ENCODE measurements around the gene KRT79. TPM values are rescaled to one million over a fixed set of nuclear protein-coding genes. Genes with fewer than 3 reads are reported as not detected.
A peak's percentile ranks its signal among the peaks of the same experiment; 100 is the strongest.
"Not testable (repeated sequence)": the region's sequence is repeated elsewhere in the genome, so short reads cannot be mapped to it uniquely, and the experiment has no call there.

KRT79 gene
- total RNA-seq, 2 experiments from 2014 or later = not detected

GRCh38 chr12:52871291-52872039 lies 37.4 kb upstream of the KRT79 start:
- ChIA-PET POLR2A (interaction anchor here (1.0 kb wide), 1 partner anchor 286 kb away, joined by 5 read pairs; no protein-coding TSS in a partner anchor), CTCF (interaction anchor here (0.7 to 6.6 kb wide), 12 partner anchors 9 to 716 kb away, joined by 3 to 100 read pairs (median 5); no protein-coding TSS in a partner anchor)
- no peak for DNase-seq
- peaks cover 43% of the 10 kb centered on the region for H3K4me1 Mint-ChIP-seq
- H3K4me3 Mint-ChIP-seq = no peak overlapping the region
- no peaks in the 10 kb centered on the region for H3K27me3 Mint-ChIP-seq
- H3K36me3 Mint-ChIP-seq (ENCODE audit: low read depth) = no peaks in the 10 kb centered on the region
- H3K9me3 Mint-ChIP-seq = no peaks in the 10 kb centered on the region
- H3K27ac Mint-ChIP-seq = no peak overlapping the region

DNA sequence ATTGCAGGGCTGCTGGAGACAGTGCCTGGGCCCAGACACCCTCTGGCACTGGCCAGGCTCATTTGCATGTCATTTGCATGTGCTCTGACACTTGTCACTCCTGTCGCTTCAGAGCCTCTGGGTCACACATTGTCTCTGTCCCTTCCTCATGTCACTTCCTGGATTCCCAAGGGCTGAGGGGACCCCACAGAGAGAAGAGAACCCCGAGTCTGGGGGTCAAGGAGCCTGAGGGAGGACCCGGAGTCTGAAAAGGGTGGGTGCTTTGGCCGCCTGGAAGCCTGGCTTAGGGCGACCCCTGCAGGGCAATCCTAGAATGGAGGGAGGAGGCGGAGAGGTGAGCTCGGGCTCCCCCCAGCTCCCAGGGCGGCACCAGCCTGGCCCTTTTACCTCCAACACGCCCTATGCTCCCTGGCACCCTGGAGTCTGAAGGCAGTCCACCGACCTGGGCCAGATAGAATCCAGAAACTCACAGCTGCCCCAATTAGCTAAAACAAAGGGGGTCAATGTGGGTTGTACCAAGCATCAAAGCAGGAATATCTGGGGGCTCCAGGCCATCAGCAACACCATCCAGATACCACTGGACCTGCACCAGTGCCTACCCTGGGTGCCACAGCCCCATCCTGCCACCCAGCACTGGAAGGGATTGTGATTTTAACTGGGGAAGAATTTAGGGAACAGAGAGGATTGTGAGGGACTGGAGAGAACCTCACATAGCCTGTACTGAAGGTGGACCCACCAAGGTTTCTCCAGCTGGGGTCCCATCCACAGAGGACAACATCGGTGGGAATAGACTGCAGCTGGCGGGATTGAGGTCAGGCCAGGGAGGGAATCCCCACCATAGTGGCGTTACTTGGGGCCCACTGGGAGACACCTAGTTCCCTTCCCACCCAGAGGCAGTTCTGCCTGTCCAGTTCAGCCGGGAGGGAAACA lies 36.5 kb upstream of the KRT79 start:
- POLR2A ChIA-PET = interaction anchor here (1.0 kb wide), 1 partner anchor 285 kb away, joined by 5 read pairs; no protein-coding TSS in a partner anchor
- no peaks in the 10 kb centered on the region for H3K27me3 Mint-ChIP-seq

GRCh38 chr12:52867642-52868041 lies 33.5 kb upstream of the KRT79 start:
- Mint-ChIP-seq H3K27ac (no peak overlapping the region), H3K4me1 (peaks cover 26% of the 10 kb centered on the region), H3K9me3 (no peaks in the 10 kb centered on the region), H3K27me3 (no peaks in the 10 kb centered on the region), H3K4me3 (no peak overlapping the region), H3K36me3 (ENCODE audit: low read depth) (no peaks in the 10 kb centered on the region)
- ChIA-PET POLR2A (interaction anchor here (0.6 kb wide), 1 partner anchor 541 kb away, joined by 3 read pairs; no protein-coding TSS in a partner anchor), CTCF (interaction anchor here (0.8 to 6.6 kb wide), 8 partner anchors 11 to 479 kb away, joined by 3 to 72 read pairs (median 6); no protein-coding TSS in a partner anchor)
- peak; percentile 31 for DNase-seq

More for the DNA sequence above, 36.5 kb upstream of the KRT79 start:
- Mint-ChIP-seq H3K36me3 (ENCODE audit: low read depth) (no peaks in the 10 kb centered on the region), H3K9me3 (no peaks in the 10 kb centered on the region), H3K4me1 (peaks cover 43% of the 10 kb centered on the region), H3K27ac (no peak overlapping the region), H3K4me3 (no peak overlapping the region)
- CTCF ChIA-PET = interaction anchor here (0.6 to 6.6 kb wide), 40 partner anchors 9 to 1067 kb away, joined by 3 to 100 read pairs (median 4); partner anchors contain the start of genes EIF4B, KRT73 and KRT77
- peak; percentile 78 for DNase-seq

- no peak overlapping the region for H3K4me3 Mint-ChIP-seq
- H3K4me1 Mint-ChIP-seq = peaks cover 23% of the 10 kb centered on the region
- H3K9me3 Mint-ChIP-seq = no peaks in the 10 kb centered on the region
- no peaks in the 10 kb centered on the region for H3K36me3 Mint-ChIP-seq (ENCODE audit: low read depth)
- ChIA-PET CTCF (interaction anchor here (0.7 to 6.6 kb wide), 8 partner anchors 10 to 284 kb away, joined by 3 to 72 read pairs (median 6); no protein-coding TSS in a partner anchor), POLR2A (interaction anchor here (0.6 kb wide), 1 partner anchor 8 kb away, joined by 4 read pairs; no protein-coding TSS in a partner anchor)
- no peak for DNase-seq
- H3K27me3 Mint-ChIP-seq = no peaks in the 10 kb centered on the region
- no peak overlapping the region for H3K27ac Mint-ChIP-seq
These were observed 33.0 kb upstream of the KRT79 start for GRCh38 chr12:52867152-52867551.

DNA sequence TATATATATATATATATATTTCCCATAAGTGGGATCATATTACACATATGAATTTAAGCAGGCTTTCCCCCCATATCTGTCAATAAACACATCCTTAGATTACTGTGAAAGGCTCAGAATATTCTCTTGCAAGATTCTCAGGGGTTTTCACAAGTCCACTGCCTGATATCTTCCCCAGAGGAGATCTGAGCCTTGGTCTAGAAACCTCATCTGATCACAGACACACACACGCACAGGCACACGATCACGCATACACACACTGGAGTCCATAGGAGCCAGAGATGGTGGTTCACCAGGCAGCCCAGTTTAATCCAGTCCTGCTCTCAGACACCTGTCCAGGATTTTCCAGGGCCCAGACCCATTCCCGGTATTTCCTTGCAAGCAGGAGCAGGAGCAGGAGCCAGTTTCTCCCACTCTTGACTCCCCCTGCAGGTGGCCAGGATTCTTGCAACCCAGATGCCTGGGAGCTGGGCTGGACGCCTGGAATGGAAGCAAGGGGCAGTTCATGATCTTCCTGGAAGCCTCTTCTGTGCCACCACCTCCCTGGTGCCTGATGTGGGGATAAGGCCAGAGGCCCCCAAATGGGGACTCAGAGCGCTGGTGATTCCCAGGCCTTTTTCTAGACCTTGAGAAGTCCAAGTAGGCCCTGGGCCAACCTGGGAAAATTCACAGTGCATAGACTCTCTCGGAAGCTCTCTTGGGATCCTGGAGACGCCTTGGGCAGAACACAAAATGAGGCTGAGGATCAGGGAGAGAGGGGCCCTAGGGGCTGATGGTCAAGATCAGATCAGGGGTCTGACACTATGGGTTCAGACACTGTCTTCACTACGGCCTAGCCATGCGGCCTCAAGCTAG lies 31.2 kb upstream of the KRT79 start:
- no peak overlapping the region for H3K4me3 Mint-ChIP-seq
- no peaks in the 10 kb centered on the region for H3K9me3 Mint-ChIP-seq
- CTCF ChIA-PET = interaction anchor here (0.6 to 6.6 kb wide), 6 partner anchors 8 to 279 kb away, joined by 3 to 72 read pairs (median 3); no protein-coding TSS in a partner anchor
- peaks cover 12% of the 10 kb centered on the region for H3K4me1 Mint-ChIP-seq
- POLR2A ChIA-PET = no interaction called here
- no peak for DNase-seq
- no peak overlapping the region for H3K27ac Mint-ChIP-seq
- no peaks in the 10 kb centered on the region for H3K36me3 Mint-ChIP-seq (ENCODE audit: low read depth)
- H3K27me3 Mint-ChIP-seq = no peaks in the 10 kb centered on the region

DNA sequence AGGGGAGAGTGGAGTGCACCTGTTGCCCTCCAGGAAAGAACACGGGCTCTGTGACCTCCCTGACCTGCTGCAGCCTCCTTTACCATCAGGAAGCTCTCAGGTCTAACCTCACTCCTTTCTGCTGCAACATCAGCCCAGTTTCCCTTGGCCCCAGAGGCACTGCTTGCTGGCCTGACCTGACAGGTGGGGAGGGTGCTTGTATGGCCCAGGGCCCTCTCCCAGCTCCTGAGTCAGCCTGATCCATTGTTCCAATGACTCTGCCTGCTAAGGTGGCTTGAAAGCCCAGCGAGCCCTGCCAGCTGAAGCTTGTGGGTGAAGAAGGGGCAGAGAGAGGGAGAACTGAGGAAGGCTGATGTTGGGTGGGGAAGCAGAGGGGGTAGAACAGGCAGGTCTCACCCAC lies 27.9 kb upstream of the KRT79 start:
- peaks cover 3% of the 10 kb centered on the region for H3K27me3 Mint-ChIP-seq
- DNase-seq = no peak
- H3K27ac Mint-ChIP-seq = no peak overlapping the region
- ChIA-PET CTCF (interaction anchor here (1.7 to 2.5 kb wide), 2 partner anchors 9 to 18 kb away, joined by 5 to 7 read pairs; no protein-coding TSS in a partner anchor), POLR2A (no interaction called here)
- no peaks in the 10 kb centered on the region for H3K36me3 Mint-ChIP-seq (ENCODE audit: low read depth)
- peaks cover 1% of the 10 kb centered on the region for H3K4me1 Mint-ChIP-seq
- no peak overlapping the region for H3K4me3 Mint-ChIP-seq
- no peaks in the 10 kb centered on the region for H3K9me3 Mint-ChIP-seq

DNA sequence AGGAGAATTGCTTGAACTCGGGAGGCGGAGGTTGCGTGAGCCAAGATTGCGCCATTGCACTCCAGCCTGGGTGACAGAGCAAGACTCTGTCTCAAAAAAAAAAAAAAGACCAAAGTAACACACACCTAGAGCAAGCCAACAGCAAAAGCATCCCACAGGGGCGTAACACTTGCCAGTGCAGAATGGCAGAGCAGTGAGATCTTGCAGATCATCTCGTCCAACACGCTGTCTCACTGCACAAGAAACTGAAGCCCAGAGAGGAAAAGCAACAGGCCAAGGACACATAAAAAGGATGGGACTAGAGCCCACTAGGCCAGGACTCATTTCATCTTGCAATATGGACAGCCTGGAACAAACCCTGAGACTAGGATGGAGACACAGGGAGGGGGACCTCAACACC lies 27.4 kb upstream of the KRT79 start:
- H3K27me3 Mint-ChIP-seq = peaks cover 7% of the 10 kb centered on the region

DNA sequence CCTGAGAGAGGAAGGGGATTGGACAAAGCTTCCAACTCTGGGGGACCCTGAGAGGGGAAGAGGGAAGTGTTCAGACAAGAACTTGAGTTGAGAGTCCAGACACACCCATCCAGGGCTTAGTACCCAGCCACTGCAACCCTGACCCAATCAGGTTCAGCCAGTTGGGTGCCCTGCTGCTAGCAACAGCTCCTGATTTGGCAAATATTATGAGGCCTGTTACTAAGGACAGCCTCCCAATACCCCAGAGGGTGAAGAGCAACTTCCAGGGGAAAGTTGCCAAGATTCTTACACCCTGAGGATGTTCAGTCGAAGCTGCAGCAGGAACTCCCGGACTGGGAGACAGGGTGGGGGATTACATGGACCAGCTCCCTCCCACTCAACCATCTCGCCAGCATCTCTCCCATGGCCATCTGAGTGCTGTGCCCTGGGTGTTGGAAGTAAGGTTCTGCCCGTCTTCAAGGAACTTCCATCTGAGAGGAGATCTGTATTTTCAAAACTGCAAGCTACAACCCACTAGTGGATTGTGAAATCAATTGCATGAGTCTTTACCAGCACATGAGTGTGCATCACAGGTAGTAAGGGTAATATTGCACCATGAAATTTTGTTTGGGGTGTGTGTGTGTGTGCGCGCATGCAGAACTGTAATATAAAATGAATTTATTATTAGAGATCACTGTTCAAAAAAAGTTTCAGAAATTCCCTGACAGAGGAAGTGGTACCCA lies 26.2 kb upstream of the KRT79 start:
- Mint-ChIP-seq H3K4me3 (no peak overlapping the region), H3K36me3 (ENCODE audit: low read depth) (no peaks in the 10 kb centered on the region), H3K27ac (no peak overlapping the region), H3K27me3 (peaks cover 12% of the 10 kb centered on the region), H3K4me1 (no peaks in the 10 kb centered on the region), H3K9me3 (no peaks in the 10 kb centered on the region)
- no peak for DNase-seq
- CTCF ChIA-PET = interaction anchor here (1.9 to 2.5 kb wide), 2 partner anchors 10 to 20 kb away, joined by 7 to 9 read pairs; no protein-coding TSS in a partner anchor
- POLR2A ChIA-PET = no interaction called here

More for the DNA sequence above, 27.4 kb upstream of the KRT79 start:
- DNase-seq = no peak
- H3K4me3 Mint-ChIP-seq = no peak overlapping the region
- H3K36me3 Mint-ChIP-seq (ENCODE audit: low read depth) = no peaks in the 10 kb centered on the region
- no peak overlapping the region for H3K27ac Mint-ChIP-seq
- no peaks in the 10 kb centered on the region for H3K4me1 Mint-ChIP-seq
- CTCF ChIA-PET = interaction anchor here (1.7 to 2.5 kb wide), 2 partner anchors 9 to 18 kb away, joined by 5 to 7 read pairs; no protein-coding TSS in a partner anchor
- POLR2A ChIA-PET = no interaction called here
- H3K9me3 Mint-ChIP-seq = no peaks in the 10 kb centered on the region

- Mint-ChIP-seq H3K27me3 (peaks cover 30% of the 10 kb centered on the region), H3K9me3 (no peaks in the 10 kb centered on the region), H3K36me3 (ENCODE audit: low read depth) (no peaks in the 10 kb centered on the region), H3K27ac (no peak overlapping the region), H3K4me1 (no peaks in the 10 kb centered on the region), H3K4me3 (no peak overlapping the region)
- ChIA-PET POLR2A (no interaction called here), CTCF (interaction anchor here (1.8 kb wide), 1 partner anchor 10 kb away, joined by 6 read pairs; no protein-coding TSS in a partner anchor)
- no peak for DNase-seq
These were observed 23.4 kb upstream of the KRT79 start for GRCh38 chr12:52857500-52857899.

GRCh38 chr12:52856787-52857186 lies 22.7 kb upstream of the KRT79 start:
- H3K4me3 Mint-ChIP-seq = no peak overlapping the region

DNA sequence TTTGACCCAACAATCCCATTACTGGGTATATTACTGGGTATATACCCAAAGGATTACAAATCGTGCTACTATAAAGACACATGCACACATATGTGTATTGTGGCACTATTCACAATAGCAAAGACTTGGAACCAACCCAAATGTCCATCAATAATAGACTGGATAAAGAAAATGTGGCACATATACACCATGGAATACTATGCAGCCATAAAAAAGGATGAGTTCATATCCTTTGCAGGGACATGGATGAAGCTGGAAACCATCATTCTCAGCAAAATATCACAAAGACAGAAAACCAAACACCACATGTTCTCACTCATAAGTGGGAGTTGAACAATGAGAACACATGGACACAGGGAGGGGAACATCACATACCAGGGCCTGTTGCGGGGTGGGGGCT lies 22.0 kb upstream of the KRT79 start:
- H3K4me3 Mint-ChIP-seq; H3K9me3 Mint-ChIP-seq; POLR2A ChIA-PET; H3K36me3 Mint-ChIP-seq (ENCODE audit: low read depth); H3K4me1 Mint-ChIP-seq; H3K27ac Mint-ChIP-seq; DNase-seq: not testable (repeated sequence)
- CTCF ChIA-PET = interaction anchor here (1.8 kb wide), 1 partner anchor 11 kb away, joined by 6 read pairs; no protein-coding TSS in a partner anchor
- H3K27me3 Mint-ChIP-seq = peaks cover 40% of the 10 kb centered on the region

More at GRCh38 chr12:52856787-52857186, 22.7 kb upstream of the KRT79 start:
- Mint-ChIP-seq H3K9me3 (no peaks in the 10 kb centered on the region), H3K36me3 (ENCODE audit: low read depth) (no peaks in the 10 kb centered on the region), H3K27ac (no peak overlapping the region), H3K27me3 (peaks cover 36% of the 10 kb centered on the region), H3K4me1 (no peaks in the 10 kb centered on the region)
- no peak for DNase-seq
- ChIA-PET POLR2A (no interaction called here), CTCF (interaction anchor here (1.8 kb wide), 1 partner anchor 11 kb away, joined by 6 read pairs; no protein-coding TSS in a partner anchor)

Measured in activated CD4-positive, alpha-beta memory T cell treated with anti-CD3 and anti-CD28 coated beads, Interleukin-2, amount 10 ng/mL, durations not matched to agents 7 days and 5 days (primary cell).